Subcutaneous abdominal adipose tissue (tissue), 5 donors: Measurements from ENCODE around the gene SSNA1.

Experiments used
- H3K27ac ChIP-seq: one replicate; pipeline ENCODE4 v1.7.0; 2013; ENCODE audit warnings: low read depth, mild to moderate bottlenecking, inconsistent platforms, low read length, moderate library complexity
- H3K27me3 ChIP-seq, 5 donors: one replicate each; pipeline ENCODE4 v1.7.0; 2013; ENCODE audit warnings: low read length in 5 of 5, inconsistent platforms in 1 of 5; ENCODE audit not compliant: control insufficient read depth in 5 of 5, insufficient read depth in 4 of 5
- H3K36me3 ChIP-seq, 5 donors: one replicate each; pipeline ENCODE4 v1.7.0; 2013; ENCODE audit warnings: low read length in 5 of 5; ENCODE audit not compliant: control insufficient read depth in 5 of 5, insufficient read depth in 5 of 5
- H3K4me1 ChIP-seq, 5 donors: one replicate each; pipeline ENCODE4 v1.7.0; 2013; ENCODE audit warnings: low read length in 5 of 5, mild to moderate bottlenecking in 3 of 5, moderate library complexity in 1 of 5; ENCODE audit not compliant: control insufficient read depth in 5 of 5, insufficient read depth in 5 of 5
- H3K4me3 ChIP-seq, 5 donors: one replicate each; pipeline ENCODE4 v1.7.0; 2013; ENCODE audit warnings: low read length in 5 of 5, low read depth in 1 of 5
- H3K9ac ChIP-seq, 5 donors: one replicate each; pipeline ENCODE4 v1.7.0; 2013; ENCODE audit warnings: low read length in 5 of 5, mild to moderate bottlenecking in 4 of 5, moderate library complexity in 3 of 5
- H3K9me3 ChIP-seq, 5 donors: one replicate each; pipeline ENCODE4 v1.7.0; 2013; ENCODE audit warnings: low read length in 5 of 5; ENCODE audit not compliant: control insufficient read depth in 5 of 5
- donor health status: healthy.
- donor health status: healthy.
- donor health status: healthy.
- donor health status: healthy.
- donor health status: healthy.

SSNA1 gene

DNA sequence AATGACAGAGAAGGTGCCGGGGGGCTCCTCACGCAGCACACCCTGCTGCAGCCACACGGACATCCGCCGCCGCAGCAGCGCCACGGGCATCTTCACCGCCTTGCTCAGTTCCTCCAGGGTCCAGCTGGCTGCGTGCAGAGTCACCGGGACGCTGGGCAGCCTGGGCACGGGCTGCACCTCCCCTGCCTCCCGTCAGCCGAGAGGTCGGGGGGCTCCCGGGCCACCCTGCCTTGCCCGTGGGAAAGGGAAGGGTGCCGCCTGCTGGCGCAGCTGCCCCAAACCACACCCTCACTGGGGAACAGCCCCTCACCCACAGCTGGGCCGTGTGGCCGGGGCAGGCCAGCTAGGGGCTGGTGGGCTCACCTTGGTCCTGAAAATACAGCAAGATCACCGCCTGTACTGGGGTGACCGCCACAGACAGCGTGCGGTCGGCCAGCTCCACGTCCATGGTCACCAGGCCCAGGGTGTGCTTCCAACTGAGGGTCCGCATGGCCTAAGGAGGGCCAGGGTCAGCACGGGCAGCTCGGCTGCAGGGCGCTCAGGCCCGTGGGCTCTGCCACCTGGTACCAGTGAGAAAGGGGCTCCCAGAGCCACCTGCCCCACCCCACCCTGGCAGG, 13.0 kb upstream of the SSNA1 start:
- H3K36me3 ChIP-seq, result peaks cover 0 to 37% (median 32%) of the 10 kb centered on the region in 5 donors
- no peaks in the 10 kb centered on the region for H3K9me3 ChIP-seq
- H3K4me3 ChIP-seq, result no peak overlapping the region
- H3K9ac ChIP-seq, result no peak overlapping the region
- H3K4me1 ChIP-seq, result peaks cover 0 to 4% (median 0%) of the 10 kb centered on the region in 5 donors
- H3K27me3 ChIP-seq, result peaks cover 4 to 33% (median 21%) of the 10 kb centered on the region in 5 donors
- no peak overlapping the region for H3K27ac ChIP-seq

DNA sequence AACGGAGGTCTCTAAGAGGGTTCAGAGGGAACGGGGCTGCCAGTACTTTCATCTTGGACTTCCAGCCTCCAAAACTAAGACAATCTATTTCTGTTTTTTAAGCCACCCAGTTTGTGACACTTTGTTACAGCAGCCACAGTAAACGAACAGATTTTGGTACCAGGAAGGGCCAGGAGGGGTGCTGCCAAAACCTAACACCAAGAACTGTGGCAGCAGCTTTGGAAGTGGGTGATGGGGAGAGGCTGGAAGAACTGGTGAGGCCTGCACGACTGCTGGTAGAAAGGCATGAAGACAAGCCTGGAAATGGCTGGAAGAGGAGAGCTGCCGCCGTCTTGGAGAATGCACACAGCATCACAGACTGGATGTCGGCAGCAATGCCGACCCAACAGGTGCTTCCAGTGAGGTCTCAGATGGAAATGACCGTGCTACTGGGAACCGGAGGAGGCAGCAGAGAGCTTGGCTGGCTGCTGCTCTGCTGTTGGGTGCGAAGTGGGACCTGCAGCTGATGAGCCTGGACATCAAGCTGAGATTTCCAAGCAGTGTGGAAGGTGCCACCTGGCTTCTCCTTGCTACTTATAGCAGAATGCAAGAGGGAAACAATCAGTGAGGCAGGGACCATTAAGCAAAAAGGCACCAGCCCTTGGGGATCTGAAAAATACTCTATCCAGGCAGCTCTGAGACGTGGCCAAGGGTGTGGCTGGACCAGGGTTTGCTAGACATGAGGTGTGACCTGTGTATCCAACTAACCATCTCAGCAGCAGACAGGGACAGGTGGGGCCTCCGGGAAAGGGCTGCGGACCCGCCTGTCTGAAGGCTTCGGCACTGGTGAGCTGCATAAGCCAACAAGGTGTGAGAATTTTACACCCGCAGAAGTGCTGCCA, 11.9 kb upstream of the SSNA1 start:
- Histone ChIP-seq H3K4me1 (peaks cover 0 to 4% (median 0%) of the 10 kb centered on the region in 5 donors), H3K36me3 (peaks cover 0 to 48% (median 43%) of the 10 kb centered on the region in 5 donors), H3K9me3 (no peaks in the 10 kb centered on the region), H3K4me3 (no peak overlapping the region), H3K27ac (no peak overlapping the region), H3K27me3 (peaks cover 0 to 22% (median 10%) of the 10 kb centered on the region in 5 donors), H3K9ac (no peak overlapping the region)

DNA sequence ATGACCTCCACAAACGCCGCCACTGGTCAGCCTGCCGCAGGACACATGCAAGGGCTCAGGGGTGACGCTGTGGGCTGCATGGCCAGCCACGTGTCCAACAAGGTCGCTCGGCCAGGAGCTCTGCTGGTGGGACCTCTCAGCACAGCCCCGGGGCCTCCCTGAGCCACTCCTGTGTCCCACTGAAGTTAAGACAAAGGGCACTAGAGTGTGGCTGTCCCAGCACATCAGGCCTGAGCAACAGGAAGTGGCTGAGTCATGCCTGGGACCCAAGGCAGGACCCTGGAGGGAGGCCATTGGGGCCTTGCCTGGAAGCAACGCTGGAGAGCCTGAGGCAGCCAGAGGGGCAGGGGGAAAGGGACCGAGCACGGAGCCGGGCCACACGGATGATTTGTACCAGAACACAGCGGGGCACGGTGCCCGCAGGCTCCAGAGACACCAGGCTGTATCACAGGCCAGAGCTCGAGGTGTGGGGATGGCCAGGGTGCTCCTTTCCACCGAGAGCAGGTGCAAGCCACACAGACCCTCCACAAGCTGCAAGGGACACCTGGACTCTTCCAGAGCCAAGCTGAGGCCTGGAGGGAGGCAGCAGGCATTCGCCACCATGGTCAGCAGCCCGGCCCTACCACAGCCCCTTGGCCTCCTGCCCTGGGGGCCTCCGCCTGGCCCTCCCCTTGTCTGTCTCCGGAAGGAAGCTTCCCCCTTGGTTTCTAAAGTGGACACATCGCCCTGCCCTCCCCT, 10.1 kb upstream of the SSNA1 start:
- Histone ChIP-seq H3K27me3 (peaks cover 0 to 5% (median 0%) of the 10 kb centered on the region in 5 donors), H3K4me1 (peaks cover 0 to 4% (median 0%) of the 10 kb centered on the region in 5 donors), H3K4me3 (no peak overlapping the region), H3K27ac (no peak overlapping the region), H3K9ac (no peak overlapping the region), H3K9me3 (no peaks in the 10 kb centered on the region), H3K36me3 (peaks cover 0 to 64% (median 59%) of the 10 kb centered on the region in 5 donors)

DNA sequence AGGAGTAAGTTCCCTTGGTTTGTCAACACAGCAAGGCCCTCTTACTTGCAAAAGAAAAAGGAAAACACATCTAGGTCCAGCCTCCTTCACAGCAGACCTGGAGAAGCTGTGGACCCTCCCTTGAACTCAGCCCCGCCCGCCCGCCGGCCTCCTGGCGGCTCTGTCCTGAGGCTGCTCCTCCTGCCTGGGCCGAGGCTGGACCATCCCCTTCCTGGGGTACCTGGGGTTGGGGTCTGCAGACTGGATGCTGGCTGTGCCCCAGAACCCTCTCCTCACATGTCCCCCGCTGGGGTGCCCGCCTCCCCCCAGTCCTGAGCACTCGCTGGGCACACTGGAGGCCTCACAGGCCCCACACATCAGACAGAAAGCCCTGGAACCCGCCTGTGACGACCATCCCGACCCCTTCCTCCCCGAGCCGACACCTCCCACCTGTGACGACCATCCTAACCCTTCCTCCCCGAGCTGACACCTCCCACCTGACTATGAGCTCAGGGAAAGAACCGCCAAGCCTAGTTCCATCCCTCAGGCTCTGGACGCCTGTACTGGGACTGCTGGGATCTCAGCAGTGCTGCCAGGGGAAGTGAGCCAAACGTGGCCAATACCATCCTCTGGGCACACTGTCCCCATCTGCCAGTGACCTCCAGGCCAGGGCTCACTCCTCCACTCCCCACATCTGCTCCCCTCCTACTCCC, 9.4 kb upstream of the SSNA1 start:
- Histone ChIP-seq H3K9ac (no peak overlapping the region), H3K27me3 (no peaks in the 10 kb centered on the region), H3K4me3 (no peak overlapping the region), H3K36me3 (peaks cover 0 to 71% (median 66%) of the 10 kb centered on the region in 5 donors), H3K27ac (no peak overlapping the region), H3K4me1 (peaks cover 0 to 4% (median 0%) of the 10 kb centered on the region in 5 donors), H3K9me3 (no peaks in the 10 kb centered on the region)

DNA sequence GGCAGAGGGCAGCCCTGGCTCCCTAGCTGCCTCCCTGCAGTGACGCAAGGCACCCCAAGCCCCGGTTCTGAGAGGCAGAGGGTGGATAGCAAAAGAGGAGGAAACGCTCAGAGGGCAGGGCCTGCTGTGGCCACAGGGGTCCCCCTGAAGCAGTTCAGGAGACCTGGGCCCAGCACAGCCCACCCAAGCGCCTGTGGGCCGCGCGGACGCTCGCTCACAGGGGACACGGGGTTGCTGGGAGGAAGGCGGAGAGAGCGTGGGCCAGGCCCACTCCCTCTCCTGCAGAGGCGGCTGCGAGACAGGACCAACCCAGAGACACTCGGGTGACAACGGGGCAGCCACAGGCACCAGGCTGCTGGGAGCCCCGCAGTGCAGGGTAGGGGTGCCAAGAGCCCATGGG, 8.7 kb upstream of the SSNA1 start:
- no peaks in the 10 kb centered on the region for H3K9me3 ChIP-seq
- no peak overlapping the region for H3K27ac ChIP-seq
- peaks cover 0 to 78% (median 73%) of the 10 kb centered on the region in 5 donors for H3K36me3 ChIP-seq
- H3K4me1 ChIP-seq, result peaks cover 0 to 5% (median 0%) of the 10 kb centered on the region in 5 donors
- no peak overlapping the region for H3K9ac ChIP-seq
- H3K4me3 ChIP-seq, result no peak overlapping the region
- H3K27me3 ChIP-seq, result no peaks in the 10 kb centered on the region

DNA sequence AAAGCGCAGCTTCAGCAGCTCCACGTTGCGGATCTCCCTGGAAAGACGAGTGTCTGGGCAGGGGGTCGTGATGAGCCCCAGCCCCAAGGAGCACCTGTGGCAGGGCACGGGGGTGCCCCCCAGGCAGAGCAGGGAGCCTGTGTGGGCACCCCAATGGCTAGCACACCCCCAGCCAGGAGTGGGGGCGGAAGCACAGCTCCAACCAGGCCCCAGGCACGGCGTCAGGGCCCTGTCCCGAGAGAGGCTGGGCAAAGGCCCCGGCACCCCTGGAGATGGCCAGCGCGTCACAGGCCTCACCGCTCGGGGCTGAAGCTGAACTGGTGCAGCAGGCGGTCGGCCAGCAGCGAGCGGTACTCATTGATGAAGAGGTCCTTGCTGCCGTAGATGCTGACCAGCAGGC, 8.0 kb upstream of the SSNA1 start:
- no peak overlapping the region for H3K27ac ChIP-seq
- H3K36me3 ChIP-seq, result peaks cover 0 to 85% (median 79%) of the 10 kb centered on the region in 5 donors
- no peaks in the 10 kb centered on the region for H3K9me3 ChIP-seq
- H3K4me3 ChIP-seq, result no peak overlapping the region
- no peaks in the 10 kb centered on the region for H3K27me3 ChIP-seq
- H3K4me1 ChIP-seq, result peaks cover 0 to 10% (median 0%) of the 10 kb centered on the region in 5 donors
- H3K9ac ChIP-seq, result no peak overlapping the region

DNA sequence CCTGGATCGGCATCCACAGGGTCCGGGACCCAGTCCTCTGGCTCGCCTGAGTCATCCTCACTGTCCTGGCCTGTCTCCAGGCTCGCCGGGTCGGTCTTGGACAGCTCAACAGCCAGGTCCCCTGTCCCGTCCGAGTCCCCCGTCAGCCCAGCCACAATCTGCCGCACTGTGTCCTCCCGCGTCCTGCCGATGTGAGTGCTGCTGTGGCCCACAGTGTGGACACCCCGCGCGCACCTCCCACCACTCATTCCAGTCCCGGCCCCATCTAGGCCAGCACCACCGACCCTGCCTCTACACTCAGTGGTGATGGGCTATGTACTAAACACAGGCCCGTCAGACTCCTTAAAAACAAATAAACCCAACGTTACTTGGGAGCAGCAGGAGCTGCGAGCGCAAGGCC, 6.8 kb upstream of the SSNA1 start:
- Histone ChIP-seq H3K9ac (no peak overlapping the region), H3K9me3 (no peaks in the 10 kb centered on the region), H3K27ac (no peak overlapping the region), H3K4me3 (no peak overlapping the region), H3K4me1 (peaks cover 0 to 21% (median 10%) of the 10 kb centered on the region in 5 donors), H3K36me3 (peaks cover 0 to 96% (median 85%) of the 10 kb centered on the region in 5 donors), H3K27me3 (no peaks in the 10 kb centered on the region)

DNA sequence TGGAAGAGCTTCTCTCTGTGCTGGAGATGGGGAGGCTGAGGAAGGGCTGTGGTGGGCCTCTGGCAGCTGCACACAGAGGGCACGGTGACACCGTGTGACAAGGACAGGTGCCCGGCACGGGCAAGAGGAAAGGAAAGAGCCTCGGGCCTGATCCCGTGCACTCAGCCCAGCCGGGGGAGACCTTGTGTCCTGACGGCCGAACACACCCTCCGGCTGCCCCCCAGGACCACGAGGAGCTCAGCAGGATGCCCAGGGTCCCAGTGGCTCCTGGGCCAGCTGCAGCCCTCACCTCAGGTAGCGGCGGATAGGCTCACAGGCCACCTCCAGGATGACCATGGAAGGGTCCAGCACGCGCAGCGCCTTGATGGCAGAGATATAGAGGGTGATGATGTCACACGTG, 5.6 kb upstream of the SSNA1 start:
- Histone ChIP-seq H3K4me3 (no peak overlapping the region), H3K27me3 (no peaks in the 10 kb centered on the region), H3K27ac (no peak overlapping the region), H3K4me1 (peaks cover 9 to 33% (median 22%) of the 10 kb centered on the region in 5 donors), H3K9me3 (no peaks in the 10 kb centered on the region), H3K9ac (no peak overlapping the region), H3K36me3 (peaks cover 0 to 87% (median 82%) of the 10 kb centered on the region in 5 donors)

DNA sequence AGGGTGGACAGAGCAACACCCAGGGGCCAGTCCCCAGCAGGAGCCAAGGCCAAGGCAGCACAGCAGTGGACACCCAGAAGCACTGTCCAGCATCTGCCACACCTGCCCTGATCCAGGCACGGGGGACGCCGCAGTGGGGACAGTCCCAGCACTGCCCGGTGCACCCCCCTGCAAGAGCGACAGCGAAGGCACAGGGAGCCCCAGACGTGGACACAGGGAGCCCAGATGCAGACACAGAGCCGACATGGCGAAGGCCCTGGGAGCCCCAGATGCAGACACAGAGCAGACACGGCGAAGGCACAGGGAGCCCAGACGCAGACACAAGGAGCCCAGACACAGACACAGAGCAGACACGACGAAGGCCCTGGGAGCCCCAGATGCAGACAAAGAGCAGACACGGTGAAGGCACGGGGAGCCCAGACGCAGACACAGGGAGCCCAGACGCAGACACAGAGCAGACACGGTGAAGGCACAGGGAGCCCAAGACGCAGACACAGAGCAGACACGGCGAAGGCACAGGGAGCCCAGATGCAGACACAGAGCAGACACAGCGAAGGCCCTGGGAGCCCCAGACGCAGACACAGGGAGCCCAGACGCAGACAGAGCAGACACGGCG, 4.4 kb upstream of the SSNA1 start:
- Histone ChIP-seq H3K27me3 (no peaks in the 10 kb centered on the region), H3K36me3 (peaks cover 0 to 74% (median 70%) of the 10 kb centered on the region in 5 donors), H3K4me3 (no peak overlapping the region), H3K27ac (no peak overlapping the region), H3K9me3 (no peaks in the 10 kb centered on the region), H3K9ac (no peak overlapping the region), H3K4me1 (peaks cover 9 to 39% (median 27%) of the 10 kb centered on the region in 5 donors)
